H1 (cell line): ENCODE results near the gene MC5R. TPM values are rescaled to one million over a fixed set of nuclear protein-coding genes. Genes with fewer than 3 reads are reported as not detected.

Experiments used
- CTCF ChIA-PET: fragments of 300-600 bp; sonication (Branson Sonifier 250); formaldehyde crosslinking; loops from one replicate; lab custom pipeline; 2021; ENCODE audit not compliant: partially characterized antibody; lab: Charles Lee
- POLR2A ChIA-PET: fragments of 300-600 bp; sonication (Branson Sonifier 250); formaldehyde crosslinking; loops from one replicate; lab custom pipeline; 2021; ENCODE audit warnings: inconsistent platforms; ENCODE audit not compliant: partially characterized antibody; lab: Charles Lee
- DNase-seq, 2 experiments: peaks; one replicate each; pipeline versions ENCODE4 v3.0.0 to v3.0.0-alpha.2; 2010 to 2022; ENCODE audit warnings: low spot score in 2 of 2, low read depth in 1 of 2, mixed read lengths in 1 of 2
- FAIRE-seq: peaks from 2 replicates; lab custom pipeline; 2011; peaks lifted over from hg19 to GRCh38; lab: Jason Lieb, UNC
- H2AFZ ChIP-seq: 2 replicates; pipeline ENCODE4 v1.8.1; 2012; ENCODE audit warnings: low read length, inconsistent platforms
- H2AK5ac ChIP-seq: 2 replicates; pipeline ENCODE4 v1.6.1; 2013; ENCODE audit warnings: low read depth, low read length
- H2BK120ac ChIP-seq: replicated peaks from 2 replicates; pipeline ENCODE3; 2013; ENCODE audit warnings: low read depth, low read length, inconsistent platforms
- H2BK12ac ChIP-seq: 2 replicates; pipeline ENCODE4 v1.6.1; 2013; ENCODE audit warnings: low read depth, low read length
- H2BK15ac ChIP-seq: 2 replicates; pipeline ENCODE4 v1.6.1; 2013; ENCODE audit warnings: low read length
- H2BK20ac ChIP-seq: 2 replicates; pipeline ENCODE4 v1.6.1; 2013; ENCODE audit warnings: low read length
- H2BK5ac ChIP-seq: 2 replicates; pipeline ENCODE4 v1.6.1; 2013; ENCODE audit warnings: low read depth, low read length
- H3K14ac ChIP-seq: 2 replicates; pipeline ENCODE4 v1.6.1; 2013; ENCODE audit warnings: inconsistent platforms; ENCODE audit not compliant: insufficient read length
- H3K18ac ChIP-seq: 2 replicates; pipeline ENCODE4 v1.6.1; 2013; ENCODE audit warnings: low read length; ENCODE audit errors: extremely low read depth
- H3K23ac ChIP-seq: 2 replicates; pipeline ENCODE4 v1.6.1; 2013; ENCODE audit warnings: inconsistent platforms; ENCODE audit not compliant: insufficient read length
- H3K23me2 ChIP-seq: 2 replicates; pipeline ENCODE4 v1.6.1; 2013; ENCODE audit warnings: low read depth, low read length
- H3K27ac ChIP-seq: 2 replicates; pipeline ENCODE4 v1.6.1; 2011; ENCODE audit warnings: low read depth, low read length, inconsistent platforms
- H3K27me3 ChIP-seq, 4 experiments: replicated peaks in 1 of 4; 1 replicate in 1 of 4; 2 replicates in 3 of 4; pipeline versions ENCODE4 v1.6.1 to v1.8.1; 2011 to 2013; ENCODE audit warnings: low read length in 3 of 4, mild to moderate bottlenecking in 3 of 4, inconsistent platforms in 2 of 4, mixed read lengths in 2 of 4, moderate library complexity in 1 of 4; ENCODE audit not compliant: control insufficient read depth in 3 of 4, insufficient read depth in 3 of 4; ENCODE audit errors: extremely low read depth in 1 of 4
- H3K36me3 ChIP-seq, 4 experiments: 2 replicates each; pipeline versions ENCODE4 v1.6.1 to v1.8.1; 2011 to 2013; ENCODE audit warnings: mild to moderate bottlenecking in 4 of 4, low read length in 3 of 4, moderate library complexity in 2 of 4, control low read depth in 1 of 4, inconsistent platforms in 1 of 4; ENCODE audit not compliant: insufficient read depth in 4 of 4, control insufficient read depth in 2 of 4
- H3K4ac ChIP-seq: replicated peaks from 2 replicates; pipeline ENCODE3; 2013; ENCODE audit warnings: low read length, low read depth, mixed read lengths, inconsistent platforms; ENCODE audit not compliant: insufficient read length
- H3K4me1 ChIP-seq, 4 experiments: replicated peaks in 1 of 4; 1 replicate in 1 of 4; 2 replicates in 3 of 4; pipeline versions ENCODE4 v1.6.1 to v1.8.1; 2011 to 2013; ENCODE audit warnings: low read length in 3 of 4, inconsistent platforms in 2 of 4, mixed read lengths in 1 of 4; ENCODE audit not compliant: insufficient read depth in 4 of 4, control insufficient read depth in 3 of 4
- H3K4me2 ChIP-seq, 2 experiments: 2 replicates each; pipeline versions ENCODE4 v1.6.1 to v1.8.1; 2011 to 2013; ENCODE audit warnings: low read depth in 2 of 2, low read length in 2 of 2, control low read depth in 1 of 2, inconsistent platforms in 1 of 2, mild to moderate bottlenecking in 1 of 2; ENCODE audit not compliant: insufficient read depth in 1 of 2
- H3K4me3 ChIP-seq, 4 experiments: fragments of 200-600, 300-600 bp in 1 of 4; sonication (generic), shearing (Covaris generic), sonication (Bioruptor Twin) in 1 of 4; 2 replicates each; pipeline versions ENCODE4 v1.5.1 to v1.8.1; 2011 to 2016; ENCODE audit warnings: low read length in 4 of 4, low read depth in 3 of 4, control low read depth in 2 of 4, inconsistent platforms in 2 of 4, mild to moderate bottlenecking in 2 of 4, mixed read lengths in 1 of 4, moderate library complexity in 1 of 4; ENCODE audit not compliant: insufficient read depth in 2 of 4; ENCODE audit errors: extremely low read depth in 1 of 4
- H3K56ac ChIP-seq: replicated peaks from 2 replicates; pipeline ENCODE3; 2013; ENCODE audit warnings: low read depth, mild to moderate bottlenecking, mixed read lengths, low read length, inconsistent platforms; ENCODE audit not compliant: insufficient read length
- H3K79me1 ChIP-seq: 2 replicates; pipeline ENCODE4 v1.6.1; 2013; ENCODE audit warnings: low read depth, low read length, control low read depth
- H3K79me2 ChIP-seq, 2 experiments: 2 replicates each; pipeline versions ENCODE4 v1.6.1 to v1.8.1; 2012 to 2013; ENCODE audit warnings: low read length in 2 of 2, mild to moderate bottlenecking in 2 of 2, inconsistent platforms in 1 of 2; ENCODE audit not compliant: insufficient read depth in 2 of 2, control insufficient read depth in 1 of 2
- H3K9ac ChIP-seq, 4 experiments: replicated peaks in 1 of 4; 1 replicate in 1 of 4; 2 replicates in 3 of 4; pipeline versions ENCODE4 v1.6.1 to v1.8.1; 2011 to 2013; ENCODE audit warnings: low read depth in 3 of 4, low read length in 3 of 4, control low read depth in 2 of 4, mild to moderate bottlenecking in 2 of 4, moderate library complexity in 2 of 4, inconsistent platforms in 1 of 4; ENCODE audit errors: extremely low read depth in 1 of 4
- H3K9me3 ChIP-seq, 2 experiments: 2 replicates each; pipeline versions ENCODE4 v1.6.1 to v1.8.1; 2012 to 2013; ENCODE audit warnings: mild to moderate bottlenecking in 2 of 2, moderate library complexity in 2 of 2, control low read depth in 1 of 2, inconsistent platforms in 1 of 2, low read depth in 1 of 2, low read length in 1 of 2, mixed read lengths in 1 of 2; ENCODE audit not compliant: insufficient read depth in 2 of 2
- H4K20me1 ChIP-seq, 2 experiments: replicated peaks in 1 of 2; 2 replicates each; pipeline versions ENCODE3 to v1.8.1; 2011 to 2013; ENCODE audit warnings: inconsistent platforms in 2 of 2, low read length in 2 of 2, mild to moderate bottlenecking in 1 of 2; ENCODE audit not compliant: insufficient read depth in 2 of 2, control insufficient read depth in 1 of 2
- H4K5ac ChIP-seq: 2 replicates; pipeline ENCODE4 v1.6.1; 2013; ENCODE audit warnings: low read length, low read depth, mixed read lengths, inconsistent platforms; ENCODE audit not compliant: insufficient read length
- H4K8ac ChIP-seq: 2 replicates; pipeline ENCODE4 v1.8.0; 2013; ENCODE audit warnings: mild to moderate bottlenecking, moderate library complexity, low read length, inconsistent platforms; ENCODE audit not compliant: insufficient read depth; ENCODE audit errors: extremely low read depth
- H4K91ac ChIP-seq: replicated peaks from 2 replicates; pipeline ENCODE3; 2013; ENCODE audit warnings: low read length, mixed read lengths, inconsistent platforms; ENCODE audit not compliant: insufficient read length
- BCL11A ChIP-seq, 2 experiments: IDR thresholded peaks; one replicate each; pipeline ENCODE4 v1.6.1; 2011; ENCODE audit warnings: low read depth in 2 of 2, low read length in 2 of 2, mild to moderate bottlenecking in 2 of 2
- CBX8 ChIP-seq: fragments of 300-800, 300-1000 bp; sonication (generic); IDR thresholded peaks from 2 replicates; pipeline ENCODE4 v1.7.1; 2016; ENCODE audit warnings: low read depth, low read length, borderline replicate concordance
- CHD2 ChIP-seq: IDR thresholded peaks from 2 replicates; pipeline ENCODE4 v1.6.1; 2012; ENCODE audit warnings: low read length, improper control_type of control experiment
- CREB1 ChIP-seq: IDR thresholded peaks from 2 replicates; pipeline ENCODE4 v1.6.1; 2012; ENCODE audit warnings: inconsistent platforms
- CTCF ChIP-seq, 3 experiments: IDR thresholded peaks; 1 replicate in 2 of 3; 2 replicates in 1 of 3; pipeline versions ENCODE4 v1.5.1 to v1.6.1; 2011; ENCODE audit warnings: low read length in 3 of 3, mild to moderate bottlenecking in 3 of 3, inconsistent platforms in 2 of 3, low read depth in 1 of 3, moderate library complexity in 1 of 3; ENCODE audit not compliant: insufficient read depth in 1 of 3; ENCODE audit errors: control extremely low read depth in 1 of 3
- EZH2 ChIP-seq: fragments of 200-600 bp; sonication (generic); IDR thresholded peaks from 2 replicates; pipeline ENCODE4 v1.7.1; 2012; ENCODE audit warnings: low read depth, mild to moderate bottlenecking, moderate library complexity, low read length, inconsistent platforms; ENCODE audit not compliant: severe bottlenecking
- GABPA ChIP-seq: IDR thresholded peaks from 2 replicates; pipeline ENCODE4 v1.6.1; 2011; ENCODE audit warnings: mild to moderate bottlenecking, low read length, moderate library complexity, borderline replicate concordance; ENCODE audit not compliant: insufficient read depth
- KDM5A ChIP-seq: fragments of 200-600 bp; IDR thresholded peaks from 2 replicates; pipeline ENCODE4 v1.7.1; 2012; ENCODE audit warnings: mild to moderate bottlenecking, low read length, inconsistent platforms, mixed read lengths
- NANOG ChIP-seq: IDR thresholded peaks from 2 replicates; pipeline ENCODE4 v1.6.1; 2011; ENCODE audit warnings: low read length, low read depth, mild to moderate bottlenecking, inconsistent platforms; ENCODE audit not compliant: insufficient read depth, poor library complexity, severe bottlenecking
- TAF7 ChIP-seq: optimal IDR thresholded peaks from 2 replicates; pipeline ENCODE3; 2011; ENCODE audit warnings: low read depth, mild to moderate bottlenecking, inconsistent platforms, low read length, moderate library complexity, borderline replicate concordance
- YY1 ChIP-seq: IDR thresholded peaks from 2 replicates; pipeline ENCODE4 v1.6.1; 2011; ENCODE audit warnings: low read depth, mild to moderate bottlenecking, low read length
- WGBS, 2 experiments: shearing (Covaris generic) in 1 of 2; methylation state at CpG; one replicate each; pipeline versions ENCODE4 v1.1.6 to v1.1.7; 2013 to 2015; ENCODE audit warnings: low lambda C conversion rate in 2 of 2, mixed read lengths in 2 of 2, inconsistent platforms in 1 of 2, low coverage in 1 of 2, missing lambda C conversion rate in 1 of 2; ENCODE audit not compliant: insufficient replicate concordance in 2 of 2, insufficient coverage in 1 of 2, insufficient read length in 1 of 2; ENCODE audit errors: extremely low coverage in 1 of 2, missing lambda C conversion rate in 1 of 2; 5-methylcytosine and 5-hydroxymethylcytosine counted together
- polyA plus RNA-seq, 7 experiments: library from polyadenylated mRNA; depleted of rRNA in 3 of 7; stranded (reverse) in 5 of 7; unstranded in 2 of 7; fragments of >200 nt in 5 of 7; fragments of 200-250 nt in 2 of 7; gene quantifications; 1 replicate in 5 of 7; 2 replicates in 1 of 7; 4 replicates in 1 of 7; pipeline versions ENCODE4 v1.2.1 to v1.2.3, GENCODE V29; 2011 to 2013; ENCODE audit warnings: missing spikeins in 2 of 7, mixed read lengths in 2 of 7
- total RNA-seq: library from RNA; stranded (reverse); fragmentation: NEBNext Ultra II Directional; extraction: Animal tissue kit (Norgen Biotek cat#: 25700); gene quantifications from 2 replicates; pipeline ENCODE4 v1.2.1, GENCODE V29; 2021

The MC5R gene
- total and polyA plus RNA-seq, 2 of the 8 experiments (the other 6 are each of a cell fraction or from before 2014, with no cell fraction given): 0.37 to 1.4 TPM

GRCh38 chr18:13834496-13835015 is 10.6 kb downstream of the MC5R start:
- no peak overlapping the region for H3K56ac ChIP-seq
- H2AK5ac ChIP-seq: no peak overlapping the region
- no peak overlapping the region for H2BK120ac ChIP-seq
- no peak overlapping the region for H2BK5ac ChIP-seq
- CTCF ChIA-PET: interaction anchor here (1.1 to 6.3 kb wide), 4 partner anchors 18 to 253 kb away, joined by 3 to 68 read pairs (median 10); no protein-coding TSS in a partner anchor
- H3K14ac ChIP-seq: no peak overlapping the region
- H3K23me2 ChIP-seq: no peaks in the 10 kb centered on the region
- H3K4me3 ChIP-seq: no peak overlapping the region
- H3K18ac ChIP-seq: no peak overlapping the region
- H3K36me3 ChIP-seq: no peaks in the 10 kb centered on the region
- no peak overlapping the region for H3K23ac ChIP-seq
- no peak overlapping the region for H2BK20ac ChIP-seq
- H3K4ac ChIP-seq: no peak overlapping the region
- no peak overlapping the region for H4K8ac ChIP-seq
- FAIRE-seq: no peak
- no peak for DNase-seq
- H2BK15ac ChIP-seq: no peak overlapping the region
- no peak overlapping the region for H3K27ac ChIP-seq
- H3K9ac ChIP-seq: no peak overlapping the region
- WGBS, 2 experiments: 86% methylated on average over 8 of the region's 8 CpGs; no CpG with 5 or more reads in 1 of the 2 experiments
- POLR2A ChIA-PET: no interaction called here
- H3K9me3 ChIP-seq: no peaks in the 10 kb centered on the region; a peak in 1 of 4 replicates
- no peak overlapping the region for H3K4me2 ChIP-seq
- no peak overlapping the region for H2BK12ac ChIP-seq
- no peaks in the 10 kb centered on the region for H3K79me1 ChIP-seq
- 0 out of 7 replicates have a peak, but pooled peaks cover 0 to 3% (median 0%) of the 10 kb centered on the region in 4 experiments for H3K4me1 ChIP-seq
- no peak overlapping the region for H4K5ac ChIP-seq
- H3K79me2 ChIP-seq: no peaks in the 10 kb centered on the region
- no peaks in the 10 kb centered on the region for H3K27me3 ChIP-seq
- no peaks in the 10 kb centered on the region for H4K20me1 ChIP-seq
- H2AFZ ChIP-seq: no peak overlapping the region
- H4K91ac ChIP-seq: no peak overlapping the region
- TF ChIP-seq NANOG (no peak), CTCF (IDR thresholded peaks at IDR 0.05; ENCODE audit: control extremely low read depth in 1 of 3, insufficient read depth in 1 of 3, low read depth in 1 of 3, low read length in 3 of 3) (no peak), YY1 (no peak), TAF7 (no peak), CREB1 (no peak), BCL11A (IDR thresholded peaks at IDR 0.05; ENCODE audit: low read depth in 2 of 2, low read length in 2 of 2) (no peak), CHD2 (no peak), KDM5A (no peak), CBX8 (no peak), EZH2 (no peak), GABPA (no peak)
